HG03097 (cell line): Measurements from ENCODE around the gene VPS13C.

Experiments used
- ATAC-seq: cut with Tn5 transposase; IDR thresholded peaks from one replicate; pipeline ENCODE4 v1.9.1; 2021; ENCODE audit not compliant: unreplicated experiment, low FRiP score

VPS13C gene

GRCh38 chr15:61829514-61829889, 230.7 kb downstream of the VPS13C start:
- ATAC-seq, result no peak

GRCh38 chr15:61828860-61829513, 231.3 kb downstream of the VPS13C start:
- no peak for ATAC-seq

- ATAC-seq, result no peak
These were observed 232.2 kb downstream of the VPS13C start for GRCh38 chr15:61828008-61828407.

- ATAC-seq, result no peak
These were observed 233.1 kb downstream of the VPS13C start for GRCh38 chr15:61827131-61827530.

- ATAC-seq, result no peak
These were observed 236.0 kb downstream of the VPS13C start for GRCh38 chr15:61824291-61824690.

- no peak for ATAC-seq
These were observed 237.7 kb downstream of the VPS13C start for GRCh38 chr15:61822511-61822910.

- ATAC-seq, result no peak
These were observed 239.3 kb downstream of the VPS13C start for GRCh38 chr15:61820951-61821350.

GRCh38 chr15:61820212-61820611, 240.0 kb downstream of the VPS13C start:
- no peak for ATAC-seq

- no peak for ATAC-seq
These were observed 240.9 kb downstream of the VPS13C start for GRCh38 chr15:61819386-61819785.

GRCh38 chr15:61818801-61819200, 241.4 kb downstream of the VPS13C start:
- no peak for ATAC-seq

- ATAC-seq, result no peak
These were observed 243.4 kb downstream of the VPS13C start for GRCh38 chr15:61816856-61817255.

- no peak for ATAC-seq
These were observed 244.7 kb downstream of the VPS13C start for GRCh38 chr15:61815356-61816083.

- no peak for ATAC-seq
These were observed 247.8 kb downstream of the VPS13C start for GRCh38 chr15:61812476-61812875.

- no peak for ATAC-seq
These were observed 248.3 kb downstream of the VPS13C start for GRCh38 chr15:61811952-61812351.

GRCh38 chr15:61809216-61809615, 251.0 kb downstream of the VPS13C start:
- ATAC-seq, result no peak

GRCh38 chr15:61807281-61807929, 252.8 kb downstream of the VPS13C start:
- ATAC-seq, result no peak
